DMS153 (cell line): Measurements from ENCODE around the gene WARS2.
"Not testable (repeated sequence)": the region's sequence is repeated elsewhere in the genome, so short reads cannot be mapped to it uniquely, and the experiment has no call there.

Experiments used
- DNase-seq: peaks from one replicate; lab custom pipeline; 2025; lab: John Stamatoyannopoulos, UW

WARS2 gene

DNA sequence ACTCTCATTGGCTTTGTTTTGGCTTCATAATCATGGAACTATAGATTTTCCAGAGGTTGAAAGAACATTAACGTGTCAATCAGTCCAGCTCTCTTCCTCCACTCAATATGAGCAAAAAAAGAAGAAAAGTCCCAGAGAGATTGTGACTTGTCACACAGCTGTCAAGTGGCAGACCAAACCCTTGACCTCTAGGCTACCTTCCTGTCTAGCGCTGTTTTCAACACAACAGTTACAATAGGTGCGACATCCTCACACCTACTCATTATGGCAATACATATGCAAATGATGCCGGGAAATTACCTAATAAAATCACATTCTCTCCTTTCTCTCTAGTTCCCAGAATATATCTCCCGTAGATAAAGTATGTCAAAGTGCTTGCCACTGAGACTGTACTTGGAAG is 1.1 kb downstream of the WARS2 start:
- no peak for DNase-seq

DNA sequence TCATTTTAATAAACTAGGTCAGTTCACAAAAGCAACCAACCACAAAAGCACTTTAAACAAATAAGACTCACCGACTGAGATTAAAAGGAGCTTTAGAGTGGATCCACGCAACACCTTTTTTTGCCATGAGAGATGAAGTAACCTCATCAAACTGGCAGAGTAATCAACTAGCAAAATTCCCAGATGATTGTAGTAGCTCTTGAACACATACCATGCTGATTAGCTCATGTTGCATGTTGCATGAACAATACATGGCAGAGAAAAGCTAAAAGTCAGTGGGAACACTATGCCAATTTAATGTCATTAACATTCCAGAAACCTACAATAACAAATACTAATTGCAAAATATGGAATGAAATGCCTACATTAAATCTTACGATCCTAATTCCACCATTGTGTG is 4.1 kb downstream of the WARS2 start:
- no peak for DNase-seq

DNA sequence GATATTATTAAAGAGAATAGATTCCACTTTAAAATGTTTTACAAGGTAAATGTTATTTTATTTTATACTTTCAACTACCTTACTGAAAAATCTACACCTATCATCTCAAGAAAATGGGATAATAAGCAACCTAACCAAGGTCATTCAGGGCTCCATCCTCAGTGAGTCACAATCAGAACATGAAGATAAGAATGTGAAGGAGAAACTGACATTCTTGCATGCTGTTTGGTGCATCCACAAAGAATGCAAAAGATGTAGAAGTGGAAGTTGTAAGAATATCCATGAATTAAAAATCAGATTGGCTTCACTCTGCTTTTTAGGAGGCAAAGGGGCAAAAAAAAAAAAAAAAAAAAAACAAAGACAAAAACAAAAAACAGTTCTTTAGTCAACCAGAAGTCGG is 6.5 kb downstream of the WARS2 start:
- DNase-seq, result no peak

DNA sequence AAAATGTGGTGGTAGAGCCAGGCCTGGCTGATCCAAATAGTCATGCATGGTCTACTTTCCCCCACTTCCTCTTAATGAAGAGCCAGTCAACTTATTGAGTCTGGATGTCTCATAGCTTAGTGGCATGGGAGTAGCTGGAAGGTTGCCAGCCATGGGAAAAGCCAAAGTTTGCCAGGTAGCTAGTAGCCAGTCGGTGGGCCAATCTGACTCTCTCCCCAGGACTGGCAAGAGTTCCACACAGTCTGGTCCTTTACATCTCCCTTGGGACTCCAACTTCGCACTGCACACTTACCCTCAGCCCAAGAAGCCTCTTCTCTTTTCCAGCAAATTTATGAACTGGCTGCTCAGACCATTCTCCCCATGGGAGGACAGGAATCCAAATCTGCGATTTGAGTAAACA is 8.3 kb downstream of the WARS2 start:
- no peak for DNase-seq

DNA sequence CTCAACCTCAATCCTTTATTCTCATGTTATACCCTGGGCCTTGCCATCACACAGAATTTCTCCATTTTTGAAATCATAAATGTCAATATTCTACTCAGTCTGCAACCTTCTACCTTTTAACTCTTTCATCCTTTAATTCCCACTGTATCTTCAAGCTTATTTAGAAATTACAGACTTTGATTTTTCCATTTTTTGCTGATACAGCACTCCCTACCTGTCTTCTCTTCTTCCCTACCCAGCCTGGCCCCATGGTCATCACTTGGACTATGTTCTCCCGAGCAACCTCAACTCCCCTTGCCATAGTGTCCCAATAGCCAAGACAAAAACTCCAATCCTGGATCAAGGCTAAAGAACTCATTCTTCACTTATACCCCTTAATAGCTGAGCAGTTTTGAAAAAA is 14.6 kb downstream of the WARS2 start:
- DNase-seq, result no peak

DNA sequence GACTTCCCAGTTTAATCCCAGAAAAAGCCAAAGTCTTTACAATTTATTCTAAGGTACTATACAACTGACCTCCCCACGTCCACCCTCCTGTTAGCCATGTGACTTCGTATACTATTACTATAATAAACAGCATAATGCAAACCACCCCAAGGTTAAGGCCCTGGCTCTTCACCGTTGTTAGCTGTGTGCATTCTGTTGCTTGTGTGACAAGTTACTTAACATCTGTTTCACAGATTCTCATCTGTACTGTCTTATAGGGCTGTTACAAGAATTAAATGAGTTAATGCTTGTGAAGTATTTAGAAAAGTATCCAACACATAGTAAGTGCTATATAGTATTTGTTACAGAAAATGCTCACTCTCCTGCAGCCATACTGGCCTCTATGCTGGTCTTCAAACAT is 15.7 kb downstream of the WARS2 start:
- no peak for DNase-seq

DNA sequence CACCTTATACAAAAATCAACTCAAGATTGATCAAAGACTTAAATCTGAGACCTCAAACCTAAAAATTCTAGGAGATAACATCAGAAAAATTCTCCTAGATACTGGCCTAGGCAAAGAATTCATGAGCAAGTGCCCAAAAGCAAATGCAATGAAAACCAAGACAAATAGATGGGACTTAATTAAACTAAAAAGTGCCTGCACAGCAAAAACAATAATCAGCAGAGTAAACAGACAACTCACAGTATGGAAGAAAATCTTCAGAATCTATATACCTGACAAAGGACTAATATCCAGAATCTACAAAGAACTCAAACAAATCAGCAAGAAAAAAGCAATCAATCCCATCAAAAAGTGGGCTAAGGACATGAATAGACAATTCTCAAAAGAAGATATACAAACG is 18.6 kb downstream of the WARS2 start:
- not testable (repeated sequence) for DNase-seq

DNA sequence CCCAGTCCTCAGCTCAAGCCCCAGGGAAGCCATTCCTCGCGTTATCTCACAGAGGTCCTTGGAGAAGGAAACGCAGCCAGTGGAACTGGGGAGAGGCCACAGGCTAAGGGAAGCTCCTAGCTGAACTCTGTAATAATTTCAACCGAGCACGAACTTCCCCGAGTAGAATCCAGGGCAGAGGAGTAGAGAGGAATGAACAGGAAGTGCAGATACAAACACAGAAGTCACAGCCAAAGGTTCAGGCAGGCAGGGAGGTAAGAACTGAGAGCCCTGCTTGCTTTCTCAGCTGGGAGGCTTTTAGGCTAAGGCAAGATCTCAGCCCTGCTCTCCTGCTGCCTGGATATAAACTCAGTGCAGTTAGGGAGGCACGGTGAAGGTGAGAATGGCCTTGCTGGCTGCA is 23.7 kb downstream of the WARS2 start:
- DNase-seq, result no peak

DNA sequence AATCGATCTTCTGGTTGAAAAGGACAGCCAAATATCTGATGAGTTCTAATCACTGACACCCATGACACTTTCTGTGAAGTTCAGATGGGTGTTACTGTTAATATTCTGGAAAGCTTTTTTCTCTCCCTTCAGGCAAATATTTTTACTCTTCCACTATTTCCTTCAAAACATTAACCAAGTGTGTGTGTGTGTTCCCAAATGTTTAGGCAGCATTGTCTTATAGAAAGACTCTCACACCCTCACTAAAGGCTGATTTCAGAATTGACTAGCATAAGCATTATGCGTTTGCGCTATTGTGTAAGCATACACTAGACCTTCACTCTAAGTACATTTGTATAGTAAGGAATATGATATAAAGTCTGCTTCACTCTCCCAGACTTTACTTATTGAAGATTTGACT is 24.7 kb downstream of the WARS2 start:
- DNase-seq, result no peak

DNA sequence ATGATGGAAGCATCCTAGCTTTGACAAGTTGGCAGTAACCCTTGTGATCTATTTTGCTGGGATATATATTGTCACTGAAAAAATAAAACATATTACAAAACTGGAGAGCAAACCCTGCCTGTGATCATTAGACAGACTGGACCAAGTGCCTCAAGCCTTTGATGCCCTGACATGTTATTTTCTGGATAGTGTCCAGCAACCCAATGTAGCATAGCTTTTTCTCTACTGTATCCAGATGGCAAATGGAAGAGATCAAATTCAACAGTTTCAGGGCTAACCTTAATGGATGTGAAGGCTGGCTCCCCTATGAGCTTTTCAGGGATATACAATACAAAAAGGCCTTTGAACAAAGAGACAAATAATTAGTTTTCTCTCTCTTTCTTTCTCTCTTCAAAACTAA is 25.1 kb downstream of the WARS2 start:
- DNase-seq, result no peak

DNA sequence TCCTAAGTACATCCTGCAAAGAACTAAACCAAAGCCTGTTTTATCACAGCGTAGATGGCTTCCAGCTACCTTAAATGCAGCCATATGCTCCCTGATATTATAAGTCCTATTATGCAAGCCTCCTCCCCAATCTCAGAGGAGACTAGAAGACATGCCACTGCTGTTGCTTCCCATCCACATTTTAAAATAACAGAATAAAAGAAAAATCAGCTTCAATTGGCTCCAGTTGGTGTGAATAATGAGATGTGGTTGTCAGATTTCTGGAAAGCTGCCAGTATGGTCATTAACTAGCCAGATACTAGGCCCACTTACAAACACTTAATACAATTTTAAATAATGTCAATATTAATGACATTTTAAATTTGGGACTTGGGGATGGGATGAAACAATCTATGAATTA is 25.7 kb downstream of the WARS2 start:
- no peak for DNase-seq

DNA sequence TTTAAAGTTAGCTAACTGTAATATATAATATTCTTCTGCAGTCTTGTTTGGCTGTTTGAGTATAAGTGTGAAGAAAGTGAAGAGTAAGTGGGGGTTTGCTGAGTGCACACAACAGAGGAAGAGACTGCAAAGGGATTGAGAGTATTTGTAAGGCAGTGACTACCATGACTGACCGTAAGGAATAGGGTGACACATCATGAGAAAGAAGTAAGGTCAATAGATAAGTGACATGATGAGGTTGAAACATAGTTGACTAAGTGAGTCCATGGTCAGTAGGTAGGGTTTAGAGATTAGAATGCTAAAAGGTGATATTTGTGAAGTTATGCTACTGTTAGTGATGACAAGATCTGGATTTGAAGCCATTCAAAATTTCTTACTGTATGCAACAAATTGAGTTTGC is 27.7 kb downstream of the WARS2 start:
- no peak for DNase-seq

DNA sequence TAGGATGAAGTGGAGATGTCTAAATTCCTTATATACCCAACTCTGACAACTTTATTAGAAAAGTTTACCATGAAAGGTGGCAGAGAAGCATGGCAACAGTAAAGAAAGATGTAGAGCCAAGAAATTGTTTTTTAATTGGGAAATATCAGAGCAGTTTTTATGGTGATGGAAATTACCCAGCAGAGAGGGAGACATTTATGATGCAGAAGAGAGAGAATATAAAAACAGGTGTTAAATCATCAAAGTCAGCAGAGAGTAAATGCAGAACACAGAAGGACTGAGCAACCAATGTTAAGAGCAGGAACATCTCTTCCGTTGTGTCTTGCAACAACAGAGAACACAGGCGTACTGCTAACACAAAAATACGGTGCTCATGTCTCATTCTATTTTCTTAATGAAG is 28.2 kb downstream of the WARS2 start:
- no peak for DNase-seq

DNA sequence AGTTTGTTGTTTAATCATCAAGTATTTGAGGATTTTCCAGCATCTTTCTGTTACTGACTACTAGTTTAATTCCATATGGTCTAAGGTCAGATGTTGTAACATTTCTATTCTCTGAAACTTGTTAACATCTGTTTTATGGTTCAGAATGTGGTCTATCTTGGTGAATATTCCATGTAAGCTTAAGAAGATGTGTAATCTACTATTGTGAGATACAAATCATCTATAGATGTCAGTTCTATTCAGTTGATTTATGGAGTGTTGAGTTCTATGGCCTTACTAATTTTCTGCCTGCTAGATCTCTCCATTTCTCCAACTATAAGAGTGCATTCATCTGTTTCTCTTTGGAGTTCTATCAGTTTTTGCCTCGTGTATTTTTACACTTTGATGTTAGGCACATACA is 31.5 kb downstream of the WARS2 start:
- no peak for DNase-seq

DNA sequence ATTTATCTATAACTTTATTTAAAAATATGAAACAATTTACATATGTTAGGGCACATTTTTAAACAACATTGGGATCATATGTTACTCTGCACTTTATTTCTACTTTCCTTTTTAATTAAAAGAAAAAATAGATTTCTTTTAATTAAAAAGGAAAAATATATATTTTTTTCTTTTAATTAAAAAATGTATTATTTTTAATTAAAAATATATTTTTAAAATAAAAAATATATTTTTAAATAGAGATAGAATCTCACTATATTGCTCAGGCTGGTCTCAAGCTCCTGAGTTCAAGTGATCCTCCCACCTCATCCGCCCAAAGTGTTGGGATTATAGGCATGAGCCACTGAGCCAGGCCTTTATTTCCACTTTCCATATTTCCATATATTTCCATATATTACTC is 36.7 kb downstream of the WARS2 start:
- no peak for DNase-seq

DNA sequence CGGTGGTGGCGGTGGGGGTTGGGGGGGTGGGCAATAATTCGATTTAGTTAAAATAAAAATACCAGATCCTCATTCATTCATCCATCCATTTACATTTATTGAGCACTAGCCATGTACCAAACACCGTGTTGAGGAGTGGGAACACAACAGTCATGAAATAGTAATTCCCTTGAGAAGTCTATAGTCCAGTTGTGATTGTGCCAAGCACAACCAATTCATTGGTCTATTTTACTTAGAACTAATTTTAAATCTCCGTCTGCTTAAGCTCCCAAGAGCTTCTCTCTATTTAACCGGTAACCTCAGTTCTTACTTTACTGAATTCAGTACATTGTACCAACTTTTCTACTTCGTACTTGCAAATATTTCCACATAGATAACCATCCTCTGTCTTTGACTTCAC is 38.4 kb downstream of the WARS2 start:
- no peak for DNase-seq

DNA sequence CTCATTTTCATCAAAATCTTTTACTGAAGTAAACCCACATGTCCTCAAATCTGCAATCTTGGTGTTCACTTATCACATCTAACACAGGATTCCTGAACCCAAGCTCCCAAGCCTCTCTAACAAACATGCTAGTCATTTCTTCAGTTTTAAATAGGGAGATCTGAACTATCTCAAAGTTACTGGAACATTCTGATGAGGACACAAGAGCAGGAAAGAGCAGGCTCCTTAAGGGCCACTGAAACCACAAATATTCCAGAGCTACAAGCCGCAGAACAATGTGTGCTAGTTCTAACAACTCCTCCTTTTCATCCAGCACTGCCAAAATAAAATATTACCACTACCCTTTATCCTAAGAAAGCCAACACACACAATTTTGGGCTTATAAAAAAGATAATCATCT is 38.9 kb downstream of the WARS2 start:
- no peak for DNase-seq

DNA sequence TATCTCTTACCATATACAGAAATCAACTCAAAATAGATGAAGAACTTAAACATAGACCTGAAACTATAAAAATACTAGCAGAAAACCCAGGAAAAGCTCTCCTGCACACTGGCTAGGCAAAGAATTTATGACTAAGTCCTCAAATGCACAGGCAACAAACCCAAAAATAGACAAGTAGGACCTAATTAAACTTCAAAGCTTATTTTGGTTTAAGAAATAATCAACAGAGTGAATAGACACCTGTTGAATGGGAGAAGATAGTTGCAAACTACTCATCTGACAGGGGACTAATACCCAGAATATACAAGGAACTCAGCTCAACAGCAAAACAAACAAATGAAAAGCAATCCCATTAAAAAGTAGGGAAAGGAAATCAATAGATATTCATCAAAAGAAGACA is 40.7 kb downstream of the WARS2 start:
- no peak for DNase-seq

DNA sequence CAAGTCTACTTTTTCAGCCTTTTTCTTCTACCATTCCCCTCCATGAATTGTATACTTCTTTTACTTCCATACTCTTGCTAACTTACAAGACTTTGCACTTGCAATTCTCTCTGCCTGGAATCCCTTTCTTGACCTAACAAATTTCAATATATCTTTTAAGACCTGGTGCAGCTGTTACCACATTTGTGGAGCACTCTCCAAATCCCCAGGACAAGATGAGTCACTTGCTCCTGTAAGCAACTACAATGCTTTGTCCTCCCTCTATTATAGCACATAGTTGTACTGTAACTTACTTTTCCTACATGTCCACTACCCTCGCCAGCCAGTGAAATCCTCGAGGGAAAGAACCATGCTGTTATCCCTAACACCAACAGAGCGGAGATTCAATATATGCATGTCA is 43.1 kb downstream of the WARS2 start:
- DNase-seq, result no peak

DNA sequence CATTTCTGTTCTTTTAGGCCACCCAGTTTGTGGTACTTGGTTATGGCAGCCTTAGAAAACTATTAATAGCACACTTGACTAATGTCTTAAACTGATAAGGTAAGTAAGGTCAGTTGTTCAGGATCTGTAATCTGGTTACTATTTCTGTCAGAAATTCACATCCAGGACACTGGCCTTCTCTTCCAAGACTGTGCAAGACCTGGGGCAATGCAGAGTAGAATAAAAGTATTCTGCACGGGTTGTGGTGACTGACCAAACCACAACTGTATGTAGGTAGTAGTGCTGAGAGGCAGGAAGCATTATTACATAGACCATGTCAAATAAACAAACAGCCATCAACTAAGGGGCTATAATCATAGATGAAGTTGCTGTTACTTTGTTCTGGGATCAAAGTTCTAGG is 46.7 kb downstream of the WARS2 start:
- no peak for DNase-seq

DNA sequence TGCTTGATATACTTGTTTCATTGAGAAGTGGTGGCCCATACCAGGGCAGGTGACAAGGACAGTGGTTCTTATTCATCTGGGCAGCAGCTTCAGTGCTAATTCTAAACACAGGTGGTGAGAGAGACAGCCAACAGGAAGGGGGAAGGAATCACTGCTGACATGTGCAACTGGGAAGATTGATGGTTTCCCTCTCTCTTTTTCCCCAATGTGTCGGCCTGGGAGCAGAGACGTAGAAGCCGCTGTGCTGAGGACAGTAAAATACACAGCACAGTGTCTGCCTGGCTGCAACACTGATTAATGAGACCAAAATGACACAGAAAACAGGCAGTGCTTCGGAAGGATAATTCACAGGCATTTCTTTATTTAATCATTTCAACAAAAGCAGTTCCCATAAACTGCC is 48.8 kb downstream of the WARS2 start:
- DNase-seq, result no peak

DNA sequence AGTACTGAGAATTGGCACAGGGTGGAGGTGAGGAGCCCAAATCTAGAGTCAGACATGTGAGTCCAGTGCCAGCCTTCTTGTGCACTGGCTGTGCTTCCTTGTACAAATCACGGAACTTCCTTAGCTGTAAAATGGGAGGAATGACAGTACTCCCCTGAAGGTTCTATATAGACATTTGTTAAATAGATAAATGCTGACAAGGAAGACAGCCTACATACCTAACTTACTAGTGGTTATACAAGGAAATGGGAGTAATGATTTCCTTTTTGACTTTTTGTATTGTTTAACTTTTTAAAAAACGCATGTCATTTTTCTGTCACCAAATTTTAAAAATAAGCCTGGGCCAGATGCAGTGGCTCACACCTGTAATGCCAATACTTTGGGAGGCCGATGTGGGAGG is 50.2 kb downstream of the WARS2 start:
- no peak for DNase-seq

DNA sequence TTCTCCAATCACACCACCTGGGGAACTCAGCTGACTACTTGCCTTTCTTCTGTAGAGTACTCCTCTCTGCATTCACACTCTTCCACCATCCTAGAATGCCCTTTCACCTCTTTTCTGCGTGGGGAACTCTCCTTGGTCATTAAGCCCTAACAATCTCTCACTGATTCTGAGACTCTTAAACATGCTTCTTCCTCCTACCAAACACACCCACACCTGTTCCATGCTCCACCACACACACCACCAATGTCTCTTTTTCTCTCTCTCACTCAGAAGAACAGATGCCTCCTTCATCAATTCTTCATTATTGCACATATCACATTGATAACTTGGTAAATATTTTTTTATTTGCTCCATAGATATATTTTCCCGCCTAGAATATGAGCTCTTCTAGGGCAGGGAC is 53.6 kb downstream of the WARS2 start:
- DNase-seq, result no peak

DNA sequence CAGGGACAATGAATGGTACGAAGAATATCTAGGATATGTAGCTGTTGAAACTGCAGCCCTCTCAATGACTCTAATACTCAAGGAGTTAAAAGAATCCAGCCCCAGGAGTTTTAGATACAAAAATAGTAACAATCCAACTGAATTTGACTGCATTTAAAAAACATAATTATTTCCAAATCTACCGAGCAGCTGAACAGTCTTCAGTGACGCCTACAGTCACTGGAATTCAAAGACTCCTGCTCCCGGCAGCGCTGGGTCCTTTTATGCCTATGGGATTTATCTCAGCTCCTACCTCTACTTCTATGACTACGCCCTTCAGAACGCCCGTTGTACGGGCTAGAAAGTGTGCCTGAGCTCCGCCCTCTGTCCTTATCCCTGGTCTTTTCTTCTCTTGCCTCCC is 55.7 kb downstream of the WARS2 start:
- no peak for DNase-seq

DNA sequence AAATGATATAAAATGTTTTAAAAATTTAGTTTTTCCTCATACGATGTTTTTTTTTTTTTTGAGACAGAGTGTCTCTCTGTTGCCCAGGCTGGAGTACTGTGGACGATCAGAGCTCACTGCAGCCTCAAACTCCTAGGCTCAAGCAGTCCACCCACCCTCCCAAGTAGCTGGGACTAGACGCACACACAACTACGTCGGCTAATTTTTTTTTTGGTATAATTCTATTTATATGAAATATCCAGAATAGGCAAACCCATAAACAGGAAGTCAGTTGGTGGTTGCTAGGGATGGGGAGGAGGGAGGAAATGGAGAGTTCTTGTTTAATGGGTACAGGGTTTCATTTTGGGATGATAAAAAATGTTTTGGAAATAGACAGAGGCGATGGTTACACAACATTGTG is 56.5 kb downstream of the WARS2 start:
- DNase-seq, result no peak

DNA sequence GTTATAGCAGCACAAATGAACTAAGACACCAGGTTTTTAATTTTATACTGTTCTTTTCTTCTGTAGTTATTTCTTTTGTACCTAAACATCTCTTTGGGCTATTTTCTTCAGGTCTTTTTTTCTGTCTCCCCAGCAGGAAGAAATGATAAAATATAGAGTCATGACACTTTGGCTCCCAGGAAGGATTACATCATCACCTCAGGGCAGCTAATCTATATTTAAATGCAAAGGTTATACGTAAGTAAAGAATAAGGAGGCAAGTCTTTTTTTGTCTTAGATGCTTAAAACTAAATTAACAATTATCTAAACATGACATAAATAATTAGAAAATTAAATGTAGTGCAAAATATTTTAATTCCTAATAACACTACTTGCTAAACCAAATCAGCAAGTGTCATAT is 57.0 kb downstream of the WARS2 start:
- DNase-seq, result no peak
